ENCODE data around the gene CEP128. TPM values are rescaled to one million over a fixed set of nuclear protein-coding genes. Genes with fewer than 3 reads are reported as not detected.

CEP128 gene
- total and polyA plus RNA-seq, 2 experiments from 2014 or later: 7.6 to 17.6 TPM

DNA sequence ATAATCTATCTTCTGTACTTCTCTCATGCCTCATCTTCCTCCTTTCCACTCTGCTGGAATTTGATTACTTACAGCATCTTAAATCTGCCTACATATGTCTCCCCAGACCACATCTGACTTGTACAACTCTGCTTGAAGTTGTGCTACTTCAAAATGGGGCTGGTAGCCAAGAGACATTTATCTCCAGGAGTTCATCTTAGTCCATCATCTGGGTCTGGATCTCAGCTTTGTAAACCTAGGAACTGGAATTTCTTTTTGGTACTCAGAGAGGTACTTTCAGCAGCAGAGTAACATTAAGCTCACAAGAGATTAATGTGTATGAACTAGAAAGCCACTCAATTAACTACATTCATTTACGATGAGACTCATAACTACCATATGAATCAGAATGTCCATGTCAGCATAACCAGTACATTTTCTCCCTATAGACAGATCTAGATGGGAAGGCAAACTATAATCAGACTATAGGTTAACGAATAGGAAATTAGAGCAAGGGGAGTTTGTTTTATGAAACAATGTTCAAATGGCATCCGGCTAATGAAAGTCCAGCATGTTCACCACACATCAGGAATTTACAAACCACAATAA, 178.8 kb downstream of the CEP128 start (continued):
- TF ChIP-seq ZNF462 (CRISPR knock-in tag; IDR thresholded peaks at IDR 0.05) (no peak), EZH2phosphoT487 (IDR thresholded peaks at IDR 0.05; ENCODE audit: unreplicated experiment) (no peak), ZNF114 (CRISPR knock-in tag; IDR thresholded peaks at IDR 0.05) (no peak), STAT1 (IDR thresholded peaks at IDR 0.05; ENCODE audit: unreplicated experiment) (no peak)

DNA sequence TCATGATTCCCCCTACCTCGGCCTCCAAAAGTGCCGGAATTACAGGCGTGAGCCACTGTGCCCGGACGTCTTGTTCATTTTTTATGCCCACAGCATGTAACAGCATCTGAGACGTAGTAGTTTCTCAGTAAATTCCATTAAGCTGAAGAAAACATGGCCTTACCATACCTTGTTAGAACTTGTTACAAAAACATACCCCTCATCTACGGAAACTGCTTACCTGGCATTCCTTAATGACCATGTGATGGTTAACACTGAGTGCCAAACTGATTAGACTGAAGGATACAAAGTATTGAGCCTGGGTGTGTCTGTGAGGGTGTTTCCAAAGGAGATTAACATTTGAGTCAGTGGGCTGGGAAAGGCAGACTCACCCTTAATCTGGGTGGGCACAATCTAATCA, 186.8 kb downstream of the CEP128 start:
- no peaks in the 10 kb centered on the region for H3K9me3 Mint-ChIP-seq
- Histone ChIP-seq H3F3A (replicated peaks; ENCODE audit: low read depth) (no peaks in the 10 kb centered on the region), H3K9me2 (ENCODE audit: insufficient read depth) (no peaks in the 10 kb centered on the region), H3K79me2 (replicated peaks; ENCODE audit: insufficient read depth) (no peaks in the 10 kb centered on the region), H3K4me1 (ENCODE audit: insufficient read depth) (no peaks in the 10 kb centered on the region), H3K27ac (ENCODE audit: low read depth) (no peak overlapping the region), H3K36me3 (ENCODE audit: insufficient read depth) (no peaks in the 10 kb centered on the region), H4K20me1 (replicated peaks; ENCODE audit: insufficient read depth) (no peaks in the 10 kb centered on the region), H3K27me3 (ENCODE audit: insufficient read depth) (no peaks in the 10 kb centered on the region), H3K4me3 (no peak overlapping the region), H3K4me2 (no peak overlapping the region), H2AFZ (no peak overlapping the region)
- no peak overlapping the region for H3K27ac Mint-ChIP-seq
- no peak for ATAC-seq
- H3K36me3 Mint-ChIP-seq (ENCODE audit: low read depth): no peaks in the 10 kb centered on the region
- no peak for DNase-seq (ENCODE audit: low spot score)
- no peaks in the 10 kb centered on the region for H3K27me3 Mint-ChIP-seq (ENCODE audit: insufficient read depth, low read depth, poor library complexity)
- no peaks in the 10 kb centered on the region for H3K4me1 Mint-ChIP-seq
- no peak overlapping the region for H3K4me3 Mint-ChIP-seq
- TF ChIP-seq ZNF114 (CRISPR knock-in tag; IDR thresholded peaks at IDR 0.05): no peak
- TF ChIP-seq JUNB (IDR thresholded peaks at IDR 0.05; ENCODE audit: unreplicated experiment): no peak
- TF ChIP-seq REST (IDR thresholded peaks at IDR 0.05; ENCODE audit: unreplicated experiment): no peak
- no peak for TF ChIP-seq NANOG (IDR thresholded peaks at IDR 0.05; ENCODE audit: borderline replicate concordance)
- no peak for TF ChIP-seq POLR2AphosphoS5 (IDR thresholded peaks at IDR 0.05; ENCODE audit: low read depth)
- no peak for TF ChIP-seq EZH2 (IDR thresholded peaks at IDR 0.05; ENCODE audit: low read depth, unreplicated experiment)
